NCI-H2029 treated with DMSO at 0.1 percent for 48 hours (cell line): ENCODE data around the gene MS4A18.

Experiments
- DNase-seq: peaks from one replicate; lab custom pipeline; 2025; lab: John Stamatoyannopoulos, UW

MS4A18 gene

GRCh38 chr11:60766547-60766946 is 42.0 kb downstream of the MS4A18 start:
- DNase-seq, result no peak

- no peak for DNase-seq
These were observed 42.9 kb downstream of the MS4A18 start for GRCh38 chr11:60767388-60767811.

GRCh38 chr11:60768202-60768601 is 43.7 kb downstream of the MS4A18 start:
- no peak for DNase-seq

GRCh38 chr11:60769273-60769672 is 44.8 kb downstream of the MS4A18 start:
- DNase-seq, result no peak

GRCh38 chr11:60769811-60770210 is 45.3 kb downstream of the MS4A18 start:
- no peak for DNase-seq

GRCh38 chr11:60771146-60771545 is 46.6 kb downstream of the MS4A18 start:
- no peak for DNase-seq

GRCh38 chr11:60771879-60772525 is 47.5 kb downstream of the MS4A18 start:
- no peak for DNase-seq

- no peak for DNase-seq
These were observed 48.1 kb downstream of the MS4A18 start for GRCh38 chr11:60772666-60773065.

- DNase-seq, result no peak
These were observed 50.2 kb downstream of the MS4A18 start for GRCh38 chr11:60774726-60775125.

GRCh38 chr11:60775420-60775961 is 51.0 kb downstream of the MS4A18 start:
- DNase-seq, result peak; percentile 82

GRCh38 chr11:60776167-60776566 is 51.6 kb downstream of the MS4A18 start:
- no peak for DNase-seq

- DNase-seq, result no peak
These were observed 52.6 kb downstream of the MS4A18 start for GRCh38 chr11:60777106-60777505.

- DNase-seq, result no peak
These were observed 53.1 kb downstream of the MS4A18 start for GRCh38 chr11:60777572-60777971.

- no peak for DNase-seq
These were observed 55.5 kb downstream of the MS4A18 start for GRCh38 chr11:60780065-60780464.

- DNase-seq, result no peak
These were observed 56.3 kb downstream of the MS4A18 start for GRCh38 chr11:60780774-60781173.

GRCh38 chr11:60781286-60781980 is 56.9 kb downstream of the MS4A18 start:
- no peak for DNase-seq

- DNase-seq, result no peak
These were observed 57.4 kb downstream of the MS4A18 start for GRCh38 chr11:60781981-60782316.

- no peak for DNase-seq
These were observed 58.0 kb downstream of the MS4A18 start for GRCh38 chr11:60782393-60783140.

GRCh38 chr11:60783141-60783484 is 58.6 kb downstream of the MS4A18 start:
- DNase-seq, result no peak

GRCh38 chr11:60783911-60784310 is 59.4 kb downstream of the MS4A18 start:
- DNase-seq, result no peak

- DNase-seq, result no peak
These were observed 60.6 kb downstream of the MS4A18 start, which contains the start of gene MS4A10 for GRCh38 chr11:60785136-60785535. Gene MS4A10, plus strand, starts transcription at chr11:60785333. Its CDS starts 5,003 bp downstream, at chr11:60790336.

- no peak for DNase-seq
These were observed 61.4 kb downstream of the MS4A18 start for GRCh38 chr11:60785806-60786361.
